ENCODE measurements around the gene PRKCQ.

Gene PRKCQ

DNA sequence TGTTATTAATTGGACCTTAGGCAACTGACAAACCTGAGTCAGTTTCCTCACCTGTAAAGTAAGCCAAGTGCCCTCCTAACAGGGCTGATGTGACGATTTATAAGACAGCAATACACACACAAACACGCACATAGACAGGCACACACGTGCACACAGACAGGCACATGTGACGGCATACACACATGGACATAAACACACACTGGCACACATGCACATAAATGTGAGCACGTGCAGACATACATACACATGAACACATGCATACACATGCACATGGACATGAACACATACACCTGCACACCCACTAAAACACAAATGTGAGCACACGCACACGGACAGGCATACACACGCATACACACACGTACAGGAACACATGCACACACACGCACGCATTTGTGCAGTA, 148.9 kb downstream of the PRKCQ start:
- DNase-seq: no peak

DNA sequence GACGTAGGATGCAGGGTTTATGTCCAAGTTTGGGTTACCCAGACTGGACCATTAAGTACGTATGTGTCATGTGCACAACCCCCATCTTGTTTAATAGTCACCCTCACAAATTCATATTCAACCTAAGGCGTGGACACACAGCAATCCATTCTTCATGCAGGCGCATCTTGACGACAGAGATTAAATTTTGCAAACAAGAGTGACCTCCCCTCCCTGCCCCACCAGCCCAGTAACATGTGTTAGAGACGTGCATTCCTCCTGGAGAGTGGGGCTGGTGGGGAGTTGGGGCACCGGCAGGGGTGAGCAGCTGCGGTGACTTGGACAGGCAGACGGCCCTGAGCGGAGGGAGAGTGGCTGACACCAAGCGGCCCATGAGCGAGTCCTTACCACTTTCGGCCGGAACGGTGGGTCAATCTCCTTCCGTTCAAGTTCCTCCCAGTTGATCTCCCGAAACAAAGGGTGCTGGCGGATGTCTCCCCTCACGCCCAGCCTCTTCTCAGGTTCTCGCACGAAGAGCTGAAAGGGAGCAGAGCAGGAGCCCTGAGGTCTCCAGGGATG, 149.6 kb downstream of the PRKCQ start:
- DNase-seq: no peak

DNA sequence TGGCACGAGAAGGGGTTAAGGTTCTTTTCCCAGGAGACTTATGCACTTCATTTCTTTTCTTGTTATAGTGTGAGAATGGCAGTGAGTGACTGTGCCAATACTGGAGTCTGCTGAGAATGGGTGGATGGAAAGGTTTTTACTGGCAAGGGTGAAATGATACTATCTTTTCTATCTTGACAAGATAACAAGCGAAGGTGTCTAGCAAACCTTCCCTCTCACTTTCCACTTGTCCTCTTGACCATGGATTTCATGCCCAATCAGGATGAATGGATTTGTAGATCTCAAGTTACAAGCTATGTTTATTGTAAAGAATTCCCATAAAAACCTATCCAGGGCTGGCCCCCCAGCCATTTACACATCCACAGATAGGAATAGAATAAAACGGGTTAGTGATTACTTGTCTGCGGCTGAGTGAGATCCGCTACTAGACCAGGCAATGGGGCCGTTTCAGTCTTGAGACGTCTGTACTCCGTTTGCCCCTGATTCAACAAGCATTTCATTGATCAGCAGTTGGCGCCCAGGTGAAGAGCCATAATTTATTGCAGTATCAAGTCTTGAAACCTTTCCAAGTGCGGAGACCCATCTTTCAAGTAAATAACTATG, 152.6 kb downstream of the PRKCQ start:
- DNase-seq: no peak

DNA sequence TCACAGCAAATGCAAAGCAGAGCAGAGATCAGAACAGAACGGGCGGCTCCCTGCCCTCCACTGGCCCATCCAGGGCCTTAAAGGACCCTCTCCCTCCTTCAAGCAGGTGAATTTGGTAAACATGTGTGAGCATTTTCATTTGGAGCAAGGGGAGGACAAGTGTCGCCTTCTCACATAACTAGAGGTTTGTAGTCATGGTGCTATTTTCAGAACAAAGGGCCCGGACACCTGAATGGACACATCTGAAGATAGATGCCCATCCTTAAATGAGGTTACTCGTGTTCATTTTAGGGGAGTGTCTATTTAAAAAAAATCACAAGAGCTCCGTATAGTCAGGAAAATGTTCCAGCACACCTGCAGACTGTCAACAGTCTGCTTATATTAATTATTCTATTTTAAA, 153.8 kb downstream of the PRKCQ start:
- no peak for DNase-seq

DNA sequence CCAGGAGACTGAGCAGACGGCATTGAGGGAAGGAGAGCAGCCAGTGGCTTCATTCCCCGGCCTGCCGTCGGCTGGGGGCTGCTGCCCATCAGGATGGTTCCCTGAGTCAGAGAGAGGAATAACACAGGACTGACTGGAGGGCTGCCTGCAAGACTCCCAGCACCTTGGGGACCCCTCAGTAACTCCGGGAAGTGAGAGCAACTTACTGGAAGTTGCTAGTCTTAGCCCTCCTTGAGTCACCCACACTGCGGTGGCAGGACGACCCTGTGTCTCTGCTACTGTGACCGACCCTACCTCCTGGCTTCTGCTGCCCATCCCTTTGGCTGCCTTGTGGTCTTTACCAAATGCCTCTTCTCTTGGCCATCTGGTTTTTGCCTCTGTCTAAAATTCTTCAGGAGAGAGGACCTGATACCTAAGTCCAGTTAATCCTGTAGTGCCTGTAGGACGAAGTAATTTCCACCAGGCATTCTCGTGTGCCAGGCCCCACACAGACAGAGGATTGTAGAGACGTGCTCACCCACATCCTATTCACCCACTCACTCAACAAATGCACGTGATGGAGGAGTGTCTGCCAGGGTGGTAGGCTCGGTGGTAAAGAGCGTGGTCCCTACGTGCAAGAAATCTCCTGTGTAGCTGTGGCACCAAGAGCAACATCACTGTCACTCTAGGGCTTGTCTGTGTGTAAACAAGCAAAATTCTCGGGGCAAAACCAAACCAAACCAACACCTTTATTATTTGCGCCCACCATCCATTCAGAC, 156.5 kb downstream of the PRKCQ start:
- DNase-seq: no peak

DNA sequence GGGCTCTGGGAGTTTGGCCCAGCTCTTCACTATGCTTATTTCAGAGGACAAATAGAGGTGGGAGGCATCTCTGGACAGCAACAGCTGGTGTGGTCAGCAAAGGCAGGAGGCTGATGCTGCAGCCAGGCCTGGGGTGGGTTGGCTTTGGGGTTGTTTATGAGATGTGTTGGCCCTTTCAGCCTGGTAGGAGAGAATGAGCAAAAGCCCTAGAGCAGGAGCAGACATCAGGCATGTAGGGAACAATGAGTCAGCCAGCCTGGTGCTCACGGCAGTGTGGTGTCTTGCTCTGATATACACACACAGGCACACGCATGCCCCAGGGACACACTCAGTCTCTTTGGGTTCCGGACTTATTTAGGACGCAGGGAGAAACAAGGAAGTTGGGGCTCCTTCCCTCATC, 157.1 kb downstream of the PRKCQ start:
- DNase-seq: no peak

DNA sequence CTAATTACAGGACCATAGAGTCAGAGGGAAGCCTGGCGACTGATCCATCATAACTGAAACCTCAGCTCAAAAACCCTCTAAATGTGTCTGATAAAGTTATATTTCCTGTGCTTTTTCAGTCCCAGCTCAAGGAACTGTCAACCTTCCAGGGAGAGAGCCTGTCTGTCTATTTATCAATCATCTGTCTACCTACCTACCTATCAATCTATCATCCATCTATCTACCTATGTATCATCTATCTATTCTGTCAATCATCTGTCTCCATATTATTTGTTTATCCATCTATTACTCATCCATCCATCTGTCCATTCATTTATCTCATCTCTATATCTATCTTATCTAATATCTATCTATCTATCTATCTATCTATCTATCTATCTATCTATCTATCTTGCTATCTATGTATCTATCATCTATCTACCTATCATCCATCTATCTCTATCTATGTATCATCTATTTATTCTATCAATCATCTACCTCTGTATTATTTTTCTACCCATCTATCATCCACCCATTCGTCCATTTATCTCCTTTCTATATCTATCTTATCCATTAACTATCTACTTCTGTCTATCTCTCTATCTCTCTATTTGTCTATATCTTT, 161.4 kb downstream of the PRKCQ start:
- DNase-seq: no peak

DNA sequence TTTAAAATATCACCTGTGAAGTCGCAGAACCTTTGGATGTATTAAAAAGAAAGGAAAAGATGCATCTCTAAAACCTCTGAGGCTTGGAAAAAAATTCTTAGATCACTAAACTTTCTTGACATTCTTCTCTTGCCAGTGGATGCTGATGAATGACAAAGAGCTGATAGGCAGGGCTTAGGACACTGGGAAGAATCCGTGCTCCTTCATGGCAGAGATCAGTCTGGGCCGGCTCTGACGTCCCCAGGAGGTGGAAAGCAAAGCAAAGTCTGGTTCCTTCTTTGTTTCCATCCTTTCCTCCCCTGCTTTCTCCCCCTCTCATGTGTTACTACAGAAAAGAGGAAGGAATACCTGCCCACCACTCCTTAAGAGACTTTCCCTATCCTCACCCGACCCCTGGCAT, 161.9 kb downstream of the PRKCQ start:
- no peak for DNase-seq

DNA sequence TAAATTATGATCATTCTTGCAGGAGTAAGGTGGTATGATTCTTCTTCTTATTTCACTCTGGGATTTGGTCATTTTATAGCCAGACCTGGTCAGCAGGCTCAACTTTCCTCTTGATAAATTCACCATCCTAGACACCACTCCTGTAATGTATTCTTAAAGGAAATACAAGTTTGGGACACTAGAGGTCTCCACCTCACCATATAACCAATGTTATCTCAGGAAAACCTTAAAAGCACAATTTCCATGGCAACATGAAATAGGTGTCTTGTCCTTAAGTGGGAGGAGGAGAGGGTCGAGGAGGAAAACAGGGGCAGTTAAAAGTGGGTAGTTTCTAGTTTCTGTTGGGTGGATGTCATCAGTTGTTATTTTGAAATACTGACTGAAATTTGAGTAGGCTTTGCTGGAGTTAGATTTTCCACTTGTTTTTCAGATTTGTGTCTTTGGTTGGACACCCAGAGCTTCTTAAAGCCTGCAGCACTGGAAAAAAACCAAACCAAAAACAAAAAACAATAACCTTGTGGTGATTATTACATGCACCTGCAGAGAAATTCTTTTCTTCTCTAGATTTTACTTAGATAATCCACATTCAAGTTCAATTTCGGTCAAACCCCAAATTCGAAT, 163.1 kb downstream of the PRKCQ start:
- peak; percentile 29 for DNase-seq

DNA sequence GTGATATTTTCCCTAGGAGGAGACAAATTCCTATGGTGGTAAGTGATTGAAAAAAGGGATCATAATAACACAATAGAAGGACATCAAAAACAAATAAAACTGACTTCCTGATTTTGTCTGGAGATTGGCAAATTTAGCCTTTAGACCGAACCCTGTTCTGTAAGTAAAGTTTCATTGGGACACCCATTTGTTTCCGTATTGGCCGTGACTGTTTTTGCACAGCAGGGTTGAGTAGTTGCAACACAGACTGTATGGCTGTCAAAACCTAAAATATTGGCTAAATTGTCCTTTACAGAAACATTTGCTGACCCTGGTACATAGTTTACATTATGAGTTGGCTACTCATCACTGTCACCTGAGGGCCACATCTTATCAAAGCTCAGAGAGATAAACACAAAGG, 168.6 kb downstream of the PRKCQ start:
- no peak for DNase-seq

DNA sequence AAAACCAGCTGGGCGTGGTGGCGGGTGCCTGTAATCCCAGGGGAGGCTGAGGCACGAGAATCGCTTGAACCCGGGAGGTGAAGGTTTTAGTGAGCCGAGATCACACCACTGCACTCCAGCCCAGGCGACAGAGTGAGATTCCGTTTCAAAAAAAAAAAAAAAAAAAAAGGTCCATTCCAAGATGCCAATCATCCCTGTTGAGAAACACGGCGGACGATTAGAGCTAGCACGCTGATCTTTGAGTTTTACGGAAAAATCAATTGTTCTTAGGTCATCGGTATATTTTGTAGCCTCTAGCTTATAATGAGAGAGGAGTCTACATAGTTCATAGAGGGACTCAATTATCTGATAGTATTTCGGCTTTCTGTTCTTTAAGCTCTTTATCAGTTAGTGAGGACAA, 169.2 kb downstream of the PRKCQ start:
- DNase-seq: no peak

DNA sequence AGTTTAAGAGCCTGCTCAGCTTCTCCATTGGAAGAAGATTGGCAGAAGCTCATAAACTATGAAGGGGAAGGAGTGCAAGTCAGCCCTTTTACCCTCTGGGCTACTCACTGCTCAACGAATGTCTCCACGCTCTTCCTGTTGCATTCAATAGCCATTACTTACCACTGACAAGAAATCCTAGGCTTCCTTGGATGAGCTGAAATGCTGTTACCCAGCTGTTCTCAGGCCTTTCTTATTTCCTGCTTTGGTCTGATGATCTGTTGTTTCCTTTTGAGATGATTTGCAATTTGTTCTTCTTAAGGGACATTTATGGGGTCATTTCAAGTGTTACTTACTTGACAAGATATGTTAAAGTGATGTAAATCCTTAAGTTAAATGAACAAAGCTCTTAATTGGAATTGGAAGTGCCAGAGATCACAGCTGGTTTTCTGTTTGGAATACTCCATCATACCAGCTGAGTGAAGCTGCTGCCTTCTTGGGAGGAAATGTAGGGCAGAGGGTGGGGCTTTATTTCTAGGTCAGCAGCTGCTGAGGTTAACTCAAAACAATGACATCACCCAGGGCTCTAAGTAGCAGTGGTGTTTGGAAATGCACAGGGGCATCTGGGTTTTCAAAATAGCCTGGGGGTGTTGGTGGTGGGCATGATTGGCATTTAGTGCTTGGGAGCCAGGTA, 170.0 kb downstream of the PRKCQ start:
- DNase-seq: no peak

DNA sequence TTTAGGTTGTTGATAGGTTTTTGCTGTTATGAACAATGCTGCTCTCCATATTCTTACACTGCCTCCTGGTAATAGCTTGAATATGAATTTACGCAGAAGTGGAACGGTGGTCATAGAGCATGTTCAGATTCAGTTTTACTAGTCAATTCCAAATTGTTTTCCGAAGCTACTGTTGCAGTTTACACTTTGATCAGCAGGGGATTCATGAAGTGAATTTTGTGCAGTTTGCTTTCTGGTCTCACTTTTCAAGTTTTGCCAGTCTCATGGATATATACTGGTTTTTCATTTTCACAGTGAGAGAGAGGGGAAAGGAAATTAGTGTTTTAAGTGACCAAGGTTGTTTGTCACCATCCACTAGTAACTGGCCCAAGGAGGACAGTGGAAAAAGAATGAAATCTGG, 171.3 kb downstream of the PRKCQ start:
- DNase-seq: no peak

DNA sequence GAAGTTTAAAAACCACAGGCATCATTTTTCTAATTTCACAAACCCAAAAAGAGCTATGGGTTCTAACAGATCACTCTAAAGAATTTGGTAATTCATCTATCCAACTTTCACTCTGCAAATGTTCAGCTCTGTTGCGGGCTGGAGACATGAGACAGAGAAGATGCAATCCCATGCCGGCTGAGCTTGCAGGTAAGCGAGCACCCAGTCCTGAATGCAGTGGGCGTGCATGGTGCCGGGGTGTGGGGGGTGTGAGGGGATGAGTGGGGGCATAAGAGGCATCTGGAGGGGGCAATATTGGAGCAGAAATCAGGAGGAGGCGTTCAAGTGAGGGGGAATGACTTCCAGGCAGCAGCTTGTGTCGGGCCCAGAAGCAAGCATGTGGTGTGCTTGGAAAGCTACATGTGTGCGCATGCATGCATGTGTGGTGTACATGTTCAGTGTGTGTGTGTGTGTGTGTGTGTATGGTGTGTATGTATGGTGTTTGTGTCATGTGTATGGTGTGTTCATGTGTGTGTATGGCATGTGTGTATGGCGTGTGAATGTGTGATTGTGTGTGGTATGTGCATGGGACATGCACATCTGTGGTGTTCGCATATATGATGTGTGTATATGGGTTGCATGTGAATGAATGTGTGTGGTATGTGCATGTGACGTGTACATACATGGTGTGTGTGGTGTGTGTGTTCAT, 172.9 kb downstream of the PRKCQ start:
- no peak for DNase-seq

DNA sequence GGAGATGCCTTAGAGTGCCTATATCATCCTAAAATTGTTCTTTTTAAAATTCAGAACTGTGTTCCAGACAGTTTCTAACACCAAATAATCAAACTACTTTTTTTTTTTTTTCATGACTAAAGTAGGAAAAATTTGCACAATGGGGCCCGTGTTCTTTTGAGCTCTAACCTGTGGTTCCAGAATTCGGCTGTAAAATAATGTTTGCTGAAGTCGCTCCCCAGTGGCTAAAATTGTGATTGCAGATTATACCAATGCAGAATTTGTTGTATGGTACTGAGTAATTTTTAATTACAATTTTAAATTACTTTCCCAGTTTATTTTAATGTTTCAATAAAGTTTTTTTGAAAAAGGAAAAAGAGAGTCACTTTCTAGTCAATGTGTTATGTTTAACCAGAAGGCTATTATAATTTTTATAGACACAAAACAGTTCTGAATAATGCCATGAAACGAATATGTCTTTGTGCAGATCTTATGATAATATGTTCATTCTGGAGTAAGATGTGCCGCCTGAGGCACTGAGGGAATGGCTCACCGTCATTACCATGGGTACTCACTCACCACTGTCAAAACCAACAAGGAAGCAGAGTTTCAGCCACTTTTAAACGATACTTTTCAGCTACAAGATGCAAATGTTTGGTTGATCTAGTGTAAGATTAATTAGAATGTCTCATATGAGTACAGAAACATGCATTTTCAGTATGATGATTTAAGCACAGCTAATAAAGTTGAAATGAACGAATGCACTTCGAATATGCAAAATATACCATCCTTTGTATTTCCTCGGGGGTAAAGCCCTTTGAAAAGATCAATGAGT, 173.6 kb downstream of the PRKCQ start:
- peak; percentile 44 for DNase-seq

DNA sequence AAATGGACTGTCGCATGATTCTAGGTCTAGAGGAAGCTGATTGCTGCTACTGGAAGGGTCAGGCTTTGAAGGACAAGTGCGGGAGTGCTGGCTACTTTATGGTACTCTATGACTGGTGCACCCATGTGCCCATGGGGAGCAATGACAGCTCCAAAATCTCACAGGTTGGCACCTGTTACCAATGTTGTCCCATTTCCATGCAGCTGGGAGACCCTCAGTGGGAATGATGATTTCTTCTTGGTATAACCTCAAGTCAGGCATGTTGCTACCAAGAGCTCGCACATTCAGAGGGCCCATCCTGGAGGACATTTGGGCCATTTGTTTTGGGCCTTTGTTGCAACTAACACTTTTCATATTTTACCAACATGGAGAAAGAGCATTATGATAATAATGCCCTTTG, 174.4 kb downstream of the PRKCQ start:
- DNase-seq: no peak

DNA sequence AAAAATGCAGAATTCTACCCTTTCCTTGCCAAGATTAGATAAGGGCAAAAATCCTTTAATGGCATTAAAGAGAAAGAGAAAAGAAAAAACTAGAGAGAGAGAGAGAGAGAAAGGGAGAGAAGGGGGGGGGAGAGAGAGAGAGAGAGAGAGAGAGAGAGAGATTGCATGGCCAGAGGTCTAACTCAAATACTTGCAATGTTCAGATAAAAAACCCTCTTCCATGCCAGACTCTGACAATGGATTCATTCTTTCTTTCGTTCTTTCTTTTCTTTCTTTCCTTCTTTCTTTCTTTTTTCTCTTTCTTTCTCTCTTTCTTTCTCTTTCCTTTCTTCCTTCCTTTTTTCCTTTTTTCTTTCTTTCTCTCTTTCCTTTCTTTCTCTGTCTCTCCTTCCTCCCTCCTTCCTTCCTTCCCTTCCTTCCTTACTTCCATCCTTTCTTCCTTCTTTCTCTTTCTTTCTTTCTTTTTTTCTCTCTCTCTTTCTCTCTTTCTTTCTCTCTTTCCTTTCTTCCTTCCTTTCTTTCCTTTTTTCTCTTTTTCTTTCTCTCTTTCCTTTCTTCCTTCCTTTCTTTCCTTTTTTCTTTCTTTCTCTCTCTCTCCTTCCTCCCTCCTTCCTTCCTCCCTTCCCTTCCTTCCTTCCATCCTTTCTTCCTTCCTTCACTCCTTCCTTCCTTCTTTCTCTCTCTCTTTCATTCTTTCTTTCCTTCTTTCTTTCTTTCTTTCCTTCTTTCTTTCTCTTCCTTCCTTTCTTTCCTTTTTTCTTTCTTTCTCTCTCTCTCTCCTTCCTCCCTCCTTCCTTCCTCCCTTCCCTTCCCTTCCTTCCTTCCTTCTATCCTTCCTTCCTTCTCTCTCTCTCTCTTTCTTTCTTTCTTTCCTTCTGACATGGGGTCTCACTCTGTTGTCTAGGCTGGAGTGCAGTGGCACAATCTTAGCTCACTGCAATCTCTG, 175.7 kb downstream of the PRKCQ start:
- DNase-seq: no peak

DNA sequence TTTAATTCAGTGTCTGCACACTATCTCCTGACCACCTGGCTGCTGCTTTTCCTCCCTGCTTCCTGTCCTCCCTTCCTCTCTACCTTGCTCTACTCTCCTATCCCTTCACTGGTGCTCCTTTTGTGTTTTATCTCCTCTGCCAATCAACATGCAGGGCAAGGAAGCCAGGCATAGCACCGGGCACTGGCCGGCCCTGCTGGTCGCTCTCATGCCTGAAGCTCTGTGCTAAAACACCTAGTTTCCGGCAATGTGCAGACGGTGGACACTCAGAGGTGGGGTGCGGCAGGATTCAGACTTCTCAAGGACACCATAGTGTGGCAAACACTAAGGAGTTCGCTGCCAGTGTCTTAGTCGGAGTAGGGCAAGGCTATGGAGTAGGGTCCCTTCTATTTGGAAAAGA, 177.1 kb downstream of the PRKCQ start:
- no peak for DNase-seq

DNA sequence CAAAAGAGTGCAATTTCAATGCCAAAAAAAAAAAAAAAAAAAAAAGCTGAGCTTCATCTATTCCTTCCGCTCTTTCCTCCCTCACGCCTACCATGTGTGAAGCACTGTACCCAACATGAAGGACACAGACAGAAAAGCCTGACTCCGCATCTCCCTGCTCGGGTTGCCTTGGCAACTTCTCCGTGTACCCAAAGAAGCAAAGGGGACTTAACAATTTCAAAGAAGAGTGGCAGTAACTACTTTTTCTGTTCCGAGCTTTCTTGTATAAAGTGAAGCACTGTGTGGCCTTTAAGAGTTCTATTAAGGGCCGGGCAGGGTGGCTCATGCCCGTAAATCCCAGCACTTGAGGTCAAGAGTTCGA, 177.7 kb downstream of the PRKCQ start:
- DNase-seq: no peak

DNA sequence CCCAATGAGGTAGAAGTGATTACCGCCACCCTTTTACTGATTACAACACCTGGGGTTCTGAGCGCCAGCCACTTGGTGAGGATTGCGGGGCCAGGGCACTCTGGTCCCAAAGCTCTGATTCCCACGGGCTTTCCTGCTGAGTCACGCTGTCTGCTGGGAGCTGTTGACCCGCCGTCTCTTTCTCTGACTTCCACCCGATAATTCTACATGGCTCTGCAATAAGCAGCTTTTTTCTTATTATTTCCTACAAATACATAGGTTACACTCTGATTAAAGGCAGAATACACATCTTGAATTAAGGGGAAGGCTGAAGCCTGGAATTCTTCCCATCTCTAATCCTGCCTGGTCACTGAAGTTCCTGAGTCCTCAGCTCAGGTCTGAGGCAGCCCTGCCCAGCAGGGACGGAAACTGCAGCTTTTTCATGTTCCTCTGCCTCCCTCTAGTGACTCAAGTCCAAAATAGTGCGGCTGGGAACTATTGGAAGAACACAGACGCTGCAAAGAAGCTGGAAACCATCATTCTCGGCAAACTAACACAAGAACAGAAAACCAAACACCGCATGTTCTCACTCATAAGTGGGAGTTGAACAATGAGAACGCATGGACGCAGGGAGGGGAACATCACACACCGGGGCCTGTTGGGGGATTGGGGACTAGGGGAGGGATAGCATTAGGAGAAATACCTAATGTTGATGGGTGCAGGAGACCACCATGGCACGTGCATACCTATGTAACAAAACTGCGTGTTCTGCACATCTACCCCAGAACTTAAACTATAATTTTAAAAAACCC, 178.3 kb downstream of the PRKCQ start:
- DNase-seq: peak; percentile 39

Data from NCI-H1048 (cell line).